Esophagus squamous epithelium (tissue), 4 donors: ENCODE results near the gene ZNF675.
"Not testable (repeated sequence)": the region's sequence is repeated elsewhere in the genome, so short reads cannot be mapped to it uniquely, and the experiment has no call there.

Source experiments
- POLR2A ChIP-seq, 4 donors: fragments of 450-650 bp; IDR thresholded peaks; one replicate each; pipeline ENCODE4 v1.6.1; 2017; ENCODE audit warnings: antibody characterized with exemption in 4 of 4, mild to moderate bottlenecking in 4 of 4, moderate library complexity in 3 of 4
- TF ChIP-seq, protein P1 (sequence below), 6 experiments: fragments of 450-650 bp in 4 of 6; fragments of 200-600 bp in 2 of 6; sonication (generic) in 2 of 6; IDR thresholded peaks; one replicate each; pipeline ENCODE4 v1.5.1; 2016 to 2019; ENCODE audit warnings: antibody characterized with exemption in 6 of 6, mild to moderate bottlenecking in 4 of 6, moderate library complexity in 4 of 6

- TF ChIP-seq, protein P1, sequence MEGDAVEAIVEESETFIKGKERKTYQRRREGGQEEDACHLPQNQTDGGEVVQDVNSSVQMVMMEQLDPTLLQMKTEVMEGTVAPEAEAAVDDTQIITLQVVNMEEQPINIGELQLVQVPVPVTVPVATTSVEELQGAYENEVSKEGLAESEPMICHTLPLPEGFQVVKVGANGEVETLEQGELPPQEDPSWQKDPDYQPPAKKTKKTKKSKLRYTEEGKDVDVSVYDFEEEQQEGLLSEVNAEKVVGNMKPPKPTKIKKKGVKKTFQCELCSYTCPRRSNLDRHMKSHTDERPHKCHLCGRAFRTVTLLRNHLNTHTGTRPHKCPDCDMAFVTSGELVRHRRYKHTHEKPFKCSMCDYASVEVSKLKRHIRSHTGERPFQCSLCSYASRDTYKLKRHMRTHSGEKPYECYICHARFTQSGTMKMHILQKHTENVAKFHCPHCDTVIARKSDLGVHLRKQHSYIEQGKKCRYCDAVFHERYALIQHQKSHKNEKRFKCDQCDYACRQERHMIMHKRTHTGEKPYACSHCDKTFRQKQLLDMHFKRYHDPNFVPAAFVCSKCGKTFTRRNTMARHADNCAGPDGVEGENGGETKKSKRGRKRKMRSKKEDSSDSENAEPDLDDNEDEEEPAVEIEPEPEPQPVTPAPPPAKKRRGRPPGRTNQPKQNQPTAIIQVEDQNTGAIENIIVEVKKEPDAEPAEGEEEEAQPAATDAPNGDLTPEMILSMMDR (IDR thresholded peaks at IDR 0.05), result not testable (repeated sequence)
- not testable (repeated sequence) for TF ChIP-seq POLR2A (IDR thresholded peaks at IDR 0.05)
These were observed 37.2 kb downstream of the ZNF675 start for GRCh38 chr19:23649817-23650216.
